Vagina (tissue), 2 donors: ENCODE results near the gene SIGMAR1.
A peak's percentile ranks its signal among the peaks of the same experiment; 100 is the strongest.

Experiments
- CTCF ChIP-seq, 3 experiments: fragments of 450-650 bp in 2 of 3; fragments of 200-600 bp in 1 of 3; sonication (generic) in 1 of 3; IDR thresholded peaks; one replicate each; pipeline ENCODE4 v1.5.1; 2017 to 2019; ENCODE audit warnings: antibody characterized with exemption in 3 of 3, mild to moderate bottlenecking in 2 of 3, moderate library complexity in 2 of 3
- POLR2AphosphoS5 ChIP-seq, 2 donors: sonication (generic); formaldehyde crosslinking; IDR thresholded peaks; one replicate each; pipeline ENCODE4 v1.9.0; 2017; ENCODE audit warnings: antibody characterized with exemption in 2 of 2, mild to moderate bottlenecking in 2 of 2, low read depth in 1 of 2; ENCODE audit not compliant: insufficient read depth in 1 of 2

GRCh38 chr9:34591917-34592866, 45.4 kb downstream of the SIGMAR1 start:
- peak in 1 of 3 experiments; percentile 4 for TF ChIP-seq CTCF (IDR thresholded peaks at IDR 0.05)
- no peak for TF ChIP-seq POLR2AphosphoS5 (IDR thresholded peaks at IDR 0.05; ENCODE audit: insufficient read depth in 1 of 2, low read depth in 1 of 2)
